GM13976 (cell line): Measurements from ENCODE around the gene C17orf50.

Experiments used
- DNase-seq: peaks from one replicate; pipeline ENCODE4 v3.0.0; 2012; ENCODE audit warnings: low spot score
- in situ Hi-C: fragments of 300-500 bp; cut with MboI; formaldehyde crosslinking; loops from one replicate; pipeline ENCODE4 v1.12.0; 2022; ENCODE audit warnings: low sequenced_read_pairs, mixed read lengths, inconsistent platforms; ENCODE audit not compliant: unreplicated experiment
- TF ChIP-seq, protein P1 (sequence below): IDR thresholded peaks from 2 replicates; pipeline ENCODE4 v1.5.1; 2012; ENCODE audit warnings: borderline replicate concordance, mild to moderate bottlenecking; ENCODE audit not compliant: insufficient read depth; ENCODE audit errors: extremely low read depth, missing control alignments, control extremely low read depth

Gene C17orf50

DNA sequence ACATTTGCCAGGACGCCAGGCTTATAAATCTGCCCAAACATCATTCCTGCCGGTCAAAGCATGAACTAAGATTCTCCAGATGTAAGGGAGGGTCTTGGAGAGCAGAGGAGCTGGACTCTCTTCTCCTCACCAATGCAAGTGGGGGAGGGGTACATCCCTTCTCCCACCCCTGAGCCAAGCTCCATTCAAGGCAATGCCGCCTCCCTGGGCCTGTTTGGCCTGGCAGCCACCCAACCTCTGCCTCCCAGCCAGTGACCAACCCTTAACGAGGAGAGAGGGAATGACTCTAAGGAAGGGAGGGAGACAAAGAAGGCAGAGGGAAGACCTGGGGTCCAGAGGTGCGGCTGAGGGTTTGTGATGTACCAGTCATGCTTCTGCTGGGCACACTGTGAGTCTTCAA lies 13.8 kb downstream of the C17orf50 start:
- in situ Hi-C loops, result no loop called here
- TF ChIP-seq, protein P1, sequence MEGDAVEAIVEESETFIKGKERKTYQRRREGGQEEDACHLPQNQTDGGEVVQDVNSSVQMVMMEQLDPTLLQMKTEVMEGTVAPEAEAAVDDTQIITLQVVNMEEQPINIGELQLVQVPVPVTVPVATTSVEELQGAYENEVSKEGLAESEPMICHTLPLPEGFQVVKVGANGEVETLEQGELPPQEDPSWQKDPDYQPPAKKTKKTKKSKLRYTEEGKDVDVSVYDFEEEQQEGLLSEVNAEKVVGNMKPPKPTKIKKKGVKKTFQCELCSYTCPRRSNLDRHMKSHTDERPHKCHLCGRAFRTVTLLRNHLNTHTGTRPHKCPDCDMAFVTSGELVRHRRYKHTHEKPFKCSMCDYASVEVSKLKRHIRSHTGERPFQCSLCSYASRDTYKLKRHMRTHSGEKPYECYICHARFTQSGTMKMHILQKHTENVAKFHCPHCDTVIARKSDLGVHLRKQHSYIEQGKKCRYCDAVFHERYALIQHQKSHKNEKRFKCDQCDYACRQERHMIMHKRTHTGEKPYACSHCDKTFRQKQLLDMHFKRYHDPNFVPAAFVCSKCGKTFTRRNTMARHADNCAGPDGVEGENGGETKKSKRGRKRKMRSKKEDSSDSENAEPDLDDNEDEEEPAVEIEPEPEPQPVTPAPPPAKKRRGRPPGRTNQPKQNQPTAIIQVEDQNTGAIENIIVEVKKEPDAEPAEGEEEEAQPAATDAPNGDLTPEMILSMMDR, result no peak
- DNase-seq, result no peak

DNA sequence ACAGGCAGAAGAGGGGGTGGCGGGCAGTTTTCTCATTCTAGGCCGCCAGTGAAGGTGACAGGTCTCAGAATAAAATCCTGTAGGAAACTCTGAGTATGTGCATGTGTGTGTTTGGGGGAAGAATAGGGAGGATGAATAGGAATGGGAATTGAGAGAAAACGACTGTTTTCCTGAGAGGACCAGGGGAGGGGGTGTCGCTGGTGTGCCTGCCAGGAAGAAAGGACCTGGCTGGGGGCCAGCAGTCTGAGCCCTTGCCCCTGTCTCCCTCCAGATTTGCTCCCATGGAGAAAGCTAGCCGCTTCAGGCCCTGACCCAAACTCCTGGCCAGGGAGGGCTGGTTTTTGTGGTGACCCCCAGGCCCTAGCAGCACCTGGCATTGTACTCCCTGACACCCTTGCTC lies 14.4 kb downstream of the C17orf50 start:
- in situ Hi-C loops, result no loop called here
- TF ChIP-seq, protein P1, result no peak
- DNase-seq, result no peak

DNA sequence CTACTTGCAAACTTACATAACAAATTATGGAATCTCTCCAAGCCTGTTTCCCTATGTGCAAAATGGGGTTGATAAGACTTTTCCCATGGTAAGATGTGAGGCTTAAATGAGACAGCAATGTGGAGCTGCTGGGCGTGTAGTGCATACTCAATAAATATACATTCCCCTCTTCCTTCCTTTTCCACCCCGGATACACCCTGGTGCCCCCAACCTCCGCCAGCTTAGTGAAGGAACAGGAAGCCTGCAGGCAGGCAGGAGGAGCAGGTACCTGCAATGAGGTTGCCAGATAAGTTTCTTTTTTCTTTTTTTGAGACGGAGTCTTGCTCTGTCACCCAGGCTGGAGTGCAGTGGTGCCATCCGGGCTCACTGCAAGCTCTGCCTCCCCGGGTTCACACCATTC lies 14.9 kb downstream of the C17orf50 start:
- DNase-seq, result no peak
- TF ChIP-seq, protein P1, result no peak
- in situ Hi-C loops, result no loop called here

DNA sequence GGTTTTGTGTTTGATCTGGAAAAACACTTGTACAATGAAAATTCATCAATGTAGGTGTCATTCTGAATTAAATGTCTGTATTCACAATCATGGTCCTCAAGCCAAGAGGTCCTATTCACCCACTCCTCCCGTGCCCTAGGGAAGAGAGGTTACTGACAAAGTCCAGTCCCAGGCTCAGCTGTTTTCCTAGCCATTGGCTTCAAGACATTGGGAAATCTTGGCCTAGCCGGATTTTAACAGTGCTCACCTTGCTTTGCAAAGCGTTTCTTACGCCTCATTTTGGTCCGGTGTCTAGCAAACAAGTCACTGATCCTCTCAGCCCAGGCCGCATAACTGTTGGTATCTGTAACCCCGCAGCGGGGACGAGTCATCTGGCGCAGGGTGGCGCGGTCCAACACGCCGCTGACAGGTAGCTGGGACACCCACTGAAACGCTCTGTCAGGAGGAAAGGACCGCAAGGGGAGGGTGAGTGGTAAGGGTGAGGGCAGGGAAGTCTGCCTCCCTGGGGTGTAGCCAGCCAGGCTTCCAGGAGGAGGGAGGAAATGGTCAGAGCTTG lies 18.0 kb downstream of the C17orf50 start:
- in situ Hi-C loops, result no loop called here
- DNase-seq, result no peak
- TF ChIP-seq, protein P1, result no peak

DNA sequence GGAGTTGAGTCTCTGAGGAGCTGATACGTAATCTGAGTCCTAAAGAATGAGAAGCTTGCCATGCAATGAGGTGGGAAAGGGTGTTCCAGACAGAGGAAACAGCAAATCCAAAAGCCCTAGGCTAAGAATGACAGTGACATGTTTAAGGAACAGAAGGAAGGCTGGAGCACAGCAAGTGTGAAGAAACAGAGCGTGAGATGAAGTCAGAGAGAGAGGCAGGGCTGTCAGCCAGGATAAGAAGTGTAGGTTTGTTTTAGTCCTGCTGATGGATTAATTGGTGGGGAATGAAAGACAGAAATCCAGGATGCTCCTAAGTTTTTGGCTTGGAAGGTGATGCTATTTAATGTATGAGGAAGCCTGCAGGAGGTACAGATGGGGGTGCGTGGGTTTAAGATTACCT lies 20.3 kb downstream of the C17orf50 start:
- in situ Hi-C loops, result no loop called here
- TF ChIP-seq, protein P1, result no peak
- no peak for DNase-seq

DNA sequence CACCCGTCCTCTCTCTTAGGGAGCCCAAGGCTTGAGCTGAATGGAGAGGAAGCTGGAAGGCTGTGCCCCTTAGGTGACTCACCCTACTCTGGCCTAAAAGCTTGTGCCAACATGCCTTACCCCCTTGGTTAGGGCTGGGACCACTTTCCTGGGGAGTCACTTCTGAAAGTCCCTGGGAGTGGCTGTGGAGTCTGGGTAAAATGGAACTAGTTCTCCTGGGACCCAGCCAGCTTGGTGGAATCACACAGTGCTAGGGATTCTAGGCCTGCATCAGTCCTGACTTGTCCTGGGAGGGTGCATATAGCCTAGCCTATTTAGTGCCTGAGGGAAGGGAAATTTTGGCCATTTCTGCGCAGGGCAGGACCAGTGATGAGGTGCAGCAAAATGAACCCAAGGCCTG lies 24.2 kb downstream of the C17orf50 start:
- in situ Hi-C loops, result no loop called here
- TF ChIP-seq, protein P1, result no peak
- DNase-seq, result no peak
